HG02571 (cell line): ENCODE measurements around the gene RELA.
"Not testable (repeated sequence)": the region's sequence is repeated elsewhere in the genome, so short reads cannot be mapped to it uniquely, and the experiment has no call there.

Experiments used
- ATAC-seq: cut with Tn5 transposase; IDR thresholded peaks from one replicate; pipeline ENCODE4 v1.9.1; 2021; ENCODE audit warnings: mild to moderate bottlenecking, moderate library complexity; ENCODE audit not compliant: unreplicated experiment

Gene RELA

DNA sequence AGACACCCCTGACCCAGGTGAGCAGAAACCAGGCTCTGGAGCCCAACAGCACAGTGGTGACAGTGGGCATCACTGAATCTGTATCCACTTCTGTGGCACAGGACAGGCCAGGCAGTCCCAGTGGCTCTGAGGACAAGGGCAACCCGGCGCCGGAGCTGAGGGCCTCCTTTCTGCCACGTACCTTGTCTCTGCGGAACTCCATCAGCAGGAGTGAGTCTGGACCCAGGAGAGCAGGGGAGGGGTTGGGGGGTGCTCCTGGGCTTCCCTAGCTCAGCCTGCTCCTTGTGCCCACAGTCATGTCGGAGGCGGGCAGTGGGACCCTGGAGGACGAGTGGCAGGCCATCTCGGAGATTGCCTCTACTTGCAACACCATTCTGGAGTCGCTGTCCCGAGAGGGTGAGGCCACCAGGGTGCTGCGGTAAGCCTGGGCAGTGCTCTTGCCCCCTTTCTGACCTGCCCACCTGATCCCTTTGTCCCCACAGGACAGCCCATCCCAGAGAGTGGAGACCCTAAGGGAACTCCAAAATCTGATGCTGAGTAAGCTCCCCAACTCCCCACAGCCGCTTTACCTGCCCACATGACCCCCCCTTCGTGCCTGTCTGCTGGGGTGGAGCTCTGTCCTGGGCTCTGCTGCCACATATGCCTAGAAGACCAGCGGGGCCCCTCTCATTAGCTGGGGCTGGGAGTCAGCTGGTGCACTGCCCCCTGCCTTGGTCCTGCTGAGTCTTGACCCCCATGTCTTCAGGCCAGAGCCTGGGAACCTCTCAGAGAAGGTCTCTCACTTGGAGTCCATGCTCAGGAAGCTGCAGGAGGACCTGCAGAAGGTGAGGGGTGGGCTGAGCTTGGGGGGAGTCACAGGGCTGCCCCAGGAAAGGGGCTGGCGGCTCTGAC is 12.8 kb downstream of the RELA start:
- no peak for ATAC-seq

DNA sequence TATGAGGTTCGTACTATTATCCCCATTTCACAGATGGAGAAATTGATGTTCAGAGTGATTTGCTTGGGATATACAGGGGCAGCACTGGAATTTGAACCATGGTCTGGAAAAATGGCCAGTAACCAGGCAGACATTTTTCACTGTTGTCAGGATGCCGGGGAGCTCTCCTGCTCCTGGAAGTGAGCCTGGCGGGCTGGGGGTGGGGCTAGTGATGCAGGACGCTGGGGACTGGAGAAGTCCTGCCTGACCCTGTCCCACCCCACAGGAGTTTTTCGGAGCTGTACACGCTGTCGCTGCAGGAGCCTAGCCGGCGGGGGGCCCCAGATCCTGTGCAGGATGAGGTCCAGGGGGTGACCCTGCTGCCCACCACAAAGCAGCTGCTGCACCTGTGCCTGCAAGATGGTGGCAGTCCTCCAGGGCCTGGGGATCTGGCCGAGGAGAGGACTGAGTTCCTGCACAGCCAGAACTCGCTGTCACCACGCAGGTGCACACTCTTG is 13.7 kb downstream of the RELA start:
- no peak for ATAC-seq

DNA sequence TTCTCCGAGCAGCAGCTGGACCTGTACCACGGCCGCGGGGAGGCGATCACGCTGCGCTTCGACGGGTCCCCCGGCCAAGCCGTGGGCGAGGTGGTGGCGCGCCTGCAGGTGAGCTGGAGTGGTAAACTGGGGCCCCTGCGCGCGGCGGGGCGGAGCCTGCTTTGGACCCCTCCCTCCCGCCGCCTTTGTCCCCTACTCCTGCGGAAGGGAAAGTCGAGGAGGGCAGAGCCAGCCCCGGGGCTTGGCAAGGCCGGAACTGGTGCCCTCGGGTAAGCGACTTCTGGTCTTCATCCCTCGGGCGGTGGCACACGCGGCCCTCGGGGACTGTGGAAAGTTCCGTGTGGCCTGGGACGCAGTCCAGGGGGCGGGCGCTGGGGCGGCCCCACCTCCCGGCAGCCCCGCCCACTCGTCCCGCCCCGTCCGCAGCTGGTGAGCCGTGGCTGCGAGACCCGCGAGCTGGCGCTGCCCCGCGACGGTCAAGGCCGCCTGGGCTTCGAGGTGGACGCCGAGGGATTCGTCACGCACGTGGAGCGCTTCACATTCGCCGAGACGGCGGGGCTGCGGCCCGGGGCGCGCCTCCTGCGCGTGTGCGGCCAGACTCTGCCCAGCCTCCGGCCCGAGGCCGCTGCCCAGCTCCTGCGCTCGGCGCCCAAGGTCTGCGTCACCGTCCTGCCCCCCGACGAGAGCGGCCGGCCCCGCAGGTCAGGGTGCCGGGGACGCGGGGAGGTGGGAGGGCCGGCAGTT is 15.6 kb downstream of the RELA start:
- no peak for ATAC-seq

DNA sequence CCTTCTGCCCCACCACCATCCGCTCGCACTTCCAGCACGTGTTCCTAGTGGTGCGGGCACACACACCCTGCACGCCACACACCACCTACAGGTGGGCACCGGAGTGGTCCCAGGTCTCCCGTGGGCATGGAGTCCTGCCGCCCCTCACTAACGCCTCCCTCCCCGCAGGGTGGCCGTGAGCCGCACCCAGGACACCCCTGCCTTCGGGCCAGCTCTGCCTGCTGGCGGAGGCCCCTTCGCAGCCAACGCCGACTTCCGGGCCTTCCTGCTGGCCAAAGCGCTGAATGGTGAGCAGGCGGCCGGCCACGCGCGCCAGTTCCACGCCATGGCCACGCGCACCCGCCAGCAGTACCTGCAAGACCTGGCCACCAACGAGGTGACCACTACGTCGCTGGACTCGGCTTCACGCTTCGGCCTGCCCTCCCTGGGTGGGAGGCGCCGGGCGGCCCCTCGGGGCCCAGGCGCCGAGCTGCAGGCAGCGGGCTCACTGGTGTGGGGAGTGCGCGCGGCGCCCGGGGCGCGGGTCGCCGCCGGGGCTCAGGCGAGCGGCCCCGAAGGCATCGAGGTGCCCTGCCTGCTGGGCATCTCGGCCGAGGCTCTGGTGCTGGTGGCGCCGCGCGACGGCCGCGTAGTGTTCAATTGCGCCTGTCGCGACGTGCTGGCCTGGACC is 16.3 kb downstream of the RELA start:
- ATAC-seq, result no peak

DNA sequence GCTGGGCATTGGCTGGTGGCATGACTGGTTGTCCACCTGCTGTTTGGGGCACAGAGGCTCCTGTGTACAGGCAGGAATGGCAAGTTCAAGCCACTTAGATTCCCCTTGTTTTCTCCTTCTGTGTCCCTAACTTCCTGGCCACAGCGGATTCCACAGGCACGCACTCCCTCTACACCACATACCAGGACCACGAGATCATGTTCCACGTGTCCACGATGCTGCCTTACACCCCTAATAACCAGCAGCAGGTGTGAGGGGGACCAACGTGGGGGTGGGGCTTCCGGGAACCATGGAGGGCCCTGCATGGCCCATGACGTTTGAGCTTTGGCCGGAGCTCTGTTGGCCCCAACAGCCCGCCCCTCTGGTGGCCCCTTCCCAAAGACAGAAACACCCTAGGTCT is 17.0 kb downstream of the RELA start:
- no peak for ATAC-seq

DNA sequence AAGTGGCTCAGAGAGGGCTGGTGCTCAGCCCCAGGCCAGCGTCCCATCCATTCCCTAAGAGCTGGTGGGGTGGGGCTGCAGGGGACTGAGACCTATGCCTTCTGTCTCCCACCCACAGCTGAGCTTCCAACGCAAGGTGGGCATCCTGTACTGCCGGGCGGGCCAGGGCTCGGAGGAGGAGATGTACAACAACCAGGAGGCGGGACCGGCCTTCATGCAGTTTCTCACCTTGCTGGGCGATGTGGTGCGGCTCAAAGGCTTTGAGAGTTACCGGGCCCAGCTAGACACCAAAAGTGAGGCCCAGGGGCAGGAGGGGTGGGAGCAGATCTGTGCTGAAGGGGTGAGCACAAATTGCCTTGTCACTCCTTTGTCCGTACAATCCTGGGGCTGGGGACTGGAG is 17.9 kb downstream of the RELA start:
- ATAC-seq, result no peak

DNA sequence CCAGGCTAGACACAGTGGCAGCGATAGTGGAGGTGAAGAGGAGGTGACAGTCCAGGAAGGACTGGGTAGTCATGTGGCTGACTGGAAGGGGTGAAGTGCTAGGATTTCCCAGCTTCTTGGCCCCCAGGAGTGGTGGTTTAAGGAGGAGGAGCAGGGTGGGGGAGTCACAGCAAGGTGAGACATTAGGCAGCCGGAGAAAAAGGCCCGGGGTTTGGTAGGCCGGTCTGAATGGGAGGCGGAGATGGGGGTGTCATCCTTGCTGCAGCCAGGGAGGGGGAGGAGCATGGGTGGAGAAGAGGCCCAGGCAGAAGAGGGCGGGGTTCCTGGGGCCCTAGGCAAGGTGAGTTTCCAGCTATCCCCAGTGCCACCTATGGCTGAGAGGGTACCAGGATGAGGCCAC is 18.7 kb downstream of the RELA start:
- ATAC-seq, result no peak

DNA sequence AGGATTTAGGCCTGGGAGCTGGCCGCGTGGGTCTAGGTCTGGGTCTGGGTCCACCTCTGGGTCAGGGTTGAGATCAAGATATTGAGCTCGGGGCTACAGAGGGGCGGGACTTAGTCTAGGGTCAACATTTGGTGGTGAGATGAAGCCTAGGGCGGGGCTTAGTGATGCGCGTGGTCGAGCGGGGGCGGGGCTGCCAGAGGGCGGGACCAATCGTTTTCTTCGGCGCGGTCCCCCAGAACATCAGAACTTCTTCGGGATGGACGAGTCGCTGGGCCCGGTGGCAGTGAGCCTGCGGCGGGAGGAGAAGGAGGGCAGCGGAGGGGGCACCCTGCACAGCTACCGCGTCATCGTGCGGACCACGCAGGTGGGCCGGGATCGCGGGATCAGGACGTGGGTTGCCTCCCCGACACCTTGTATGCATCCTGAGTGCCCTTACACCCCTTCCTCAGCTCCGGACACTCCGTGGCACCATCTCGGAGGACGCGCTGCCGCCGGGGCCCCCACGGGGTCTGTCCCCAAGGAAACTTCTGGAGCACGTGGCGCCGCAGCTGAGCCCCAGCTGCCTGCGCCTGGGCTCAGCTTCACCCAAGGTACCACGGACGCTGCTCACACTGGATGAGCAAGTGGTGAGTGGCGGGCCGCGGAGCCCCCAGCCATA is 20.6 kb downstream of the RELA start:
- no peak for ATAC-seq

DNA sequence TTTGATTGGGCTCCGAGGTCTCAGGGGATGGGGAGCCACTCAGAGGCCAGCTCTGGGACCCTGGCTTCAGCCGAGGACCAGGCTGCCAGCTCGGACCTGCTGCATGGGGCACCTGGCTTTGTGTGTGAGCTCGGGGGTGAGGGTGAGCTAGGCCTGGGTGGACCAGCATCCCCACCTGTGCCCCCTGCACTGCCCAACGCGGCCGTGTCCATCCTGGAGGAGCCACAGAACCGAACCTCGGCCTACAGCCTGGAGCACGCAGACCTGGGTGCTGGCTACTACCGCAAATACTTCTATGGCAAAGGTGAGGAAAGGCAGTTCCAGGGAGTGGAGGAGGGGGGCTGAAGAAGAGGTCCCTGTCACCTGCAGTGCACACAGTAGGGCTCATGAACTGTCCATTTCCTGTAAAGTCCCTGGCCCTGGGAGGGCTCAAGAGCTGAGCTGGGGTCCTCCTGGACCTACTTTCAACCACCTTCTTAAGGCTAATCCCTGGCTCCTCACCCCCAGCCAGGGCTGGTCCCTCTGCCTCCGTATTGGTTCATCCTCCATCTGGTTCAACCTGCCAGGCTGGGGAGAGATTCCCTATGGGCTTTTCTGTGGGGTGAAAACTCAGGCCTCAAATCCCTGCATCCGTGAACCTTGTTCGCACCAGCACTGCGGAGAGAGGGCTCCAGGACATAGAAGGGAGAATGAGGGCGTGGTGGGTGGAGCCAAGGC is 21.3 kb downstream of the RELA start:
- no peak for ATAC-seq

DNA sequence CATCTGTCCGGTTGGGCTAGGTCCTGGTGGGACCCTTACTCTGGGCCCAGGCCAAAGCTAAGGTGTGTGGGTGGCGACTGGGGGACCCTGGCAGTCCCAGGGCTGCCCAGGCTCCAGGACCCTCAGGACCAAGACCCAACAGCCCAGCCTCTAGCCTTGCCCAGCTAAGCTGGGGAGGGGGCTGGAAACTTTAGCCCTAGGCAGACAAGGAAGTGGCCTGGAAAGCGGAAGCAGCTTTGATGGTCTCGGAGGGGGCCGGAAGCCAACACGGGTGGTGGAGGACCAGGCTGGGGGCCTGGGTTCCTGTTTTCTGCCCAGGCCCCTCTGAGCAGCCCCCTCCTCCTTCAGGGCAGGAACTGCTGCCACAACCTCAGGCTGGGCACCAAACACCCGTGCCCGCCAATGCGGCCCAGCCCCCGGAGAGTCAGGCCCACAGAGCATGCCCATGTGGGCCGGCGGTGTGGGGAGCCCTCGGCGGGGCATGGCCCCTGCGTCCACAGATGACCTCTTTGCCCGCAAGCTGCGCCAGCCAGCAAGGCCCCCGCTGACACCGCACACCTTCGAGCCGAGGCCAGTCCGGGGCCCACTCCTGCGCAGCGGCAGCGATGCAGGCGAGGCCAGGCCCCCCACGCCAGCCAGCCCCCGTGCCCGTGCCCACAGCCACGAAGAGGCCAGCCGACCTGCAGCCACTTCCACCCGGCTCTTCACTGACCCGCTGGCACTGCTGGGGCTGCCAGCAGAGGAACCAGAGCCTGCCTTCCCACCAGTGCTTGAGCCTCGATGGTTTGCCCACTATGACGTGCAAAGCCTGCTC is 22.0 kb downstream of the RELA start:
- no peak for ATAC-seq

DNA sequence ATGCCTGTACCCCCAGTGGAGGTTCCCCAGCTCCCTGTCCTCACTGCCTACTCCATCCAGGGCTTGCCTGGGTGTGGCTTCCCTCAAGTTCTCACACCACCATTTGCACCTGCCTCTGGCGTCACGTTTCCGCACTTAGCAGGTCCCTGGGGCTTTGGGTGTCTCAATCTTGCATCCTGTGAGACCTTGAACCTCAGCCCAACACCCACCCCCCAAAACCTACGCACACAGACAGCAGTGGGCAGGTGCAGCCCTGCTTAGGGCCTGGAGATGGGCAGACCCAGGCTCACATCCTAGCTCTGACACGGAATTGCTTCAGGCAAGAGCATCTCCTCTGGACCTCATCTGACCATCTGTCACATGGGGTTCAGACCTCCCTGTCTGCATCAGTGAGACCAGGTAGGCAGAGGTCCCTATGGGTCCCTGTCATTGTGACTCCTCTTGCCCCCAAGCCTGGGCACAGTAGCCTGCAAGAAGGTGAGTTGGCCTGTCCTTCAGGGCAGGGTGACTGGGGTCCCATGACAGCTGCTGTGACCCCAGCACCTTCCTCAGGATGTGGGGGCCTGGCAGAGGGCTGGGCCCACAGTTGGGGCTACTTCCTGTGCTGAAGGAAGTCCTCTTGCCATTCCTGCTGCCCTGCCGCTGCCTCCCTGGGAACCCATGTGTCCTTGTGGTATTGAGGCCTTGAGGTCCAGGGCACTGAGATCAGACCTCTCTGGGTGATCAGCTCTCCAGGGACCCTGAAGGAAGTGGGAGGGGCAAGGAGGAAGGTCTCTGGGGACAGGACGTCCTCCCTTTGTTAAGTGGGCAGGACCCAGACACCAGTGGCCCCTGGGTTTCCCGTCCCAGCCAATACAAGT is 22.9 kb downstream of the RELA start:
- ATAC-seq, result no peak

DNA sequence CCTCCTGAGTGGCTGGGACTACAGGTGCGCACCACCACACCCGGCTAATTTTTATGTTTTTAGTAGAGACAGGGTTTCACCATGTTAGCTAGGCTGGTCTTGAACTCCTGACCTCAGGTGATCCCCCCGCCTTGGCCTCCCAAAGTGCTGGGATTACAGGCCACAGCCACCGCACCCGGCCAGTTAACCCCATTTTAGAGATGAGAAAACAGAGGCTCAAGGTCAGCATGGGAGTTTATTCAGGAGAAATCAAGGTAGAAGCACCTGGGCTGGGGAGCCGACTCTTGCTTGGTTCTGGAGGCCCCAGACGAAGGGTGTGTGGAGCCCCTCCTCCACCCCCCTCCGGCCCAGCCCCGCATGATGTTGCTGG is 23.5 kb downstream of the RELA start:
- not testable (repeated sequence) for ATAC-seq

DNA sequence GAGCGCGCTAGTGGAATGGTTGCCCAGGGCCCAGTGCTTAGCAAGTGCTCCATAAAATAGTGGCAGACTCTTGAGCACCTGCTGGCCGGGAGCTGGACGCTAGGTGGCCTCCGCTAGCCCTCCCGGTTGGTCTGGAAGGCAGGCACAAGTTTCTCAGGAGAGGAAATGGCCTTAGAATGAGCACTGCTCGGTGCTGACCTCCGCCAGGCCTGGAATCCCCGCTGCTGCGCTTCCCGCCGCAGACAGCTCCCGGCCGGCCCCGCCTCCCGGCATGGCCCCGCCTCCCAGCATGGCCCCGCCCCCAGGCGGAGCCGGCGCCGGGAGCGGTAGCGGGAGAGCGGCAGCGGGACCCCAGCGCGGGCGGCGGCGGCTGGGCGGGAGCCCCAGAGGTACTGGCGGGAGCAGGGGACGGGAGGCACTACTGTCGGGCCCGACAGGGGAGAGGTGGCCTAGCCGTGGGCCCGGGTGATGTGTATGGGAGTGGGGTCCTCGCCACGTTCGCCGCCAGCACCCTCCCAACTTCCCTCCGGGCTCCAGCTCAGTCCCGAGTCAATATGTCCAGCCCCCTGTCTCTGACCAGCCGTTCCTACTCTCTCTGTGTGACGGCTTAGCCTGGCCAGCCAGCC is 24.8 kb downstream of the RELA start, which contains the start of gene SIPA1:
TSS of gene SIPA1 (plus strand) at position 308 of the 626 bp plus-strand sequence. CDS start 2,821 bp downstream, outside the sequence.
- ATAC-seq, result no peak

DNA sequence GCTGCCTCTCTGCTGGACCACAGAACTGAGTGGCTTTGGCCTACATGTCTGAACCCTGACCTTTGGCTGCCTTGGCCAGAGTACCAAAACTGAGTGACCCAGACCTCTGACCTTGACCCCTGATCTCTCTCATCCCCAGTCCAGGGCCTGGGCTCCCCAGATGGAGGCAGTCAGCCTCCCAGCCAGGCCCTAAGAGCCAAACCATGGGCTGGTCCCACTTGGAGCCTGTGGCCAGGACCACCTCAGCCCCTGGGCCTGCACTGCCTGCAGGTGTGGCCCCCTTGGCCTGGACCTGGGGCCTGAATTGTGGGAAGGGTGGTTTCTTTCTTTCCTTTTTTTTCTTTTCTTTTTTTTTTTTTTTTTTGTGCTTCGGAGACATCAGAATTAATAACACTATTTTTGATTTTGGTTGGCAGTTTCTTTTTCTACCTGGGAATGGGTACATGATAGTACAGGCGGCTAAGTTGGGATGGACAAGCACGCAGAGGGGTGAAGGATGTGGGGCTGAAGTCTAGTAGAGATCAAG is 25.6 kb downstream of the RELA start:
- no peak for ATAC-seq

DNA sequence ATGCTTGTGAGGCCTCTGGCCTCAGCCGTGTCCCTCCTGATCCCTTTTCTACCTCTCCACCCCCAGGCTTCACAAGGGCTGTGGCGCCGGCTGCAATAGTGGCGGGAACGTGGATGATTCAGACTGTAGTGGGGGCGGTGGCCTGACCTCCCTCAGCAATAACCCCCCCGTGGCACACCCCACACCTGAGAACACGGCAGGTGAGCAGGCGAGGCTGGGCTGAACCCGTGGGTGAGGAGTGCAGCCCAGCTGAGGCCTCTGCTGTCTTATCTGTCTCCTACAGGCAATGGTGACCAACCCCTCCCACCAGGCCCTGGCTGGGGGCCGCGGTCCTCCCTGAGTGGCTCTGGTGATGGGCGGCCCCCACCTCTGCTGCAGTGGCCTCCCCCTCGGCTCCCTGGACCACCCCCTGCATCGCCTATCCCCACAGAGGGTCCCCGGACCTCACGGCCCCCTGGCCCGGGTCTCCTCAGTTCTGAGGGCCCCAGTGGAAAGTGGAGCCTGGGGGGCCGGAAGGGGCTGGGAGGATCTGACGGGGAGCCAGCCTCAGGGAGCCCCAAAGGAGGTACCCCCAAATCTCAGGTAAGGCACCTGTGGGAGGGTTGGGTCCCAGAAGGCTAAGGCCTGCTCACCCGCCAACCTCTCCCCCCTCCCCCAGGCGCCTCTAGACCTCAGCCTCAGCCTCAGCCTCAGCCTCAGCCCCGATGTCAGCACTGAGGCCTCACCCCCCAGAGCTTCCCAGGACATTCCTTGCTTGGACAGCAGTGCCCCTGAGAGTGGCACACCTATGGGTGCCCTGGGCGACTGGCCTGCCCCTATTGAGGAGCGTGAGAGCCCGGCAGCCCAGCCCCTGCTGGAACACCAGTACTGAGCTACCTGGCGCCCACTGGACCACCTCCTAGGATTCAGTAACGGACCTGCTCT is 26.3 kb downstream of the RELA start:
- no peak for ATAC-seq

DNA sequence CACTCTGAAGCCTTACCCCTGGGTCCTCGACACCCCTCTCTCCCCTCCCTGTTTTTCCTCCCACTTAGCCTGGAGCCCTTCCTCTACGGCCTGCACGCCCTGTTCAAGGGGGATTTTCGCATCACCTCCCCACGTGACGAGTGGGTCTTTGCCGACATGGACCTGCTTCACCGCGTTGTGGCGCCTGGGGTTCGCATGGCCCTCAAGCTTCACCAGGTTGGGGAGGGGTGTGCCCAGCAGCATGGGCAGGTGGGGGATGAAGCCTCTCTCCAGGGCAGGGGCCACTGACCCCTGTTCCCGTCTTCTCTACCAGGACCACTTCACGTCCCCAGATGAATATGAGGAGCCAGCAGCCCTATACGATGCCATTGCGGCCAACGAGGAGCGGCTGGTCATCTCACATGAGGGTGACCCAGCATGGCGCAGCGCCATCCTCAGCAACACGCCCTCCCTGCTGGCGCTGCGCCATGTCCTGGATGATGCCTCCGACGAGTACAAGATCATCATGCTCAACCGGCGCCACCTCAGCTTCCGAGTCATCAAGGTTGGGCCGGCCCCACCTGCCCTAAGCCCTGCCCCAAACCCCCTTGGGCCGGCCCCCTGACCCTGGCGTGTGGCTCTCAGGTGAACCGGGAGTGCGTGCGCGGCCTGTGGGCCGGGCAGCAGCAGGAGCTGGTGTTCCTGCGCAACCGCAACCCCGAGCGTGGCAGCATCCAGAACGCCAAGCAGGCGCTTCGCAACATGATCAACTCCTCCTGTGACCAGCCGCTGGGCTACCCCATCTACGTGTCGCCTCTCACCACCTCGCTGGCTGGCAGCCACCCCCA is 27.6 kb downstream of the RELA start:
- no peak for ATAC-seq
